Vagina (tissue), 2 donors: ENCODE measurements around the gene FIZ1. TPM values are rescaled to one million over a fixed set of nuclear protein-coding genes. Genes with fewer than 3 reads are reported as not detected.

Experiments used
- DNase-seq, 2 donors: peaks; one replicate each; pipeline ENCODE4 v3.0.0-alpha.2; 2017; ENCODE audit errors: extremely low spot score in 2 of 2
- H3K27ac ChIP-seq: fragments of 200-600 bp; sonication (generic); one replicate; pipeline ENCODE4 v1.5.1; 2019
- H3K27me3 ChIP-seq: fragments of 200-600 bp; sonication (generic); one replicate; pipeline ENCODE4 v1.5.1; 2019
- H3K36me3 ChIP-seq, 2 donors: fragments of 200-600 bp; sonication (generic); one replicate each; pipeline ENCODE4 v1.5.1; 2017 to 2019
- H3K4me1 ChIP-seq: fragments of 200-600 bp; sonication (generic); one replicate; pipeline ENCODE4 v1.5.1; 2019
- H3K4me3 ChIP-seq, 2 donors: fragments of 200-600 bp; sonication (generic); 1 replicate in 1 of 2; 2 replicates in 1 of 2; pipeline ENCODE4 v1.5.1; 2016 to 2019
- H3K9me3 ChIP-seq: fragments of 200-600 bp; sonication (generic); one replicate; pipeline ENCODE4 v1.5.1; 2019
- POLR2A ChIP-seq, 2 donors: fragments of 450-650 bp; IDR thresholded peaks; one replicate each; pipeline ENCODE4 v1.6.1; 2017; ENCODE audit warnings: antibody characterized with exemption in 2 of 2, mild to moderate bottlenecking in 2 of 2, moderate library complexity in 2 of 2
- POLR2AphosphoS5 ChIP-seq, 2 donors: sonication (generic); formaldehyde crosslinking; IDR thresholded peaks; one replicate each; pipeline ENCODE4 v1.9.0; 2017; ENCODE audit warnings: antibody characterized with exemption in 2 of 2, mild to moderate bottlenecking in 2 of 2, low read depth in 1 of 2; ENCODE audit not compliant: insufficient read depth in 1 of 2
- intact Hi-C: fragments of 100-400 bp; cut with DNase I; formaldehyde crosslinking; loops from one replicate; pipeline ENCODE4 v1.15.1; 2023
- total RNA-seq: library from RNA; depleted of rRNA; stranded (reverse); fragments of >200 nt; gene quantifications from one replicate; pipeline ENCODE4 v1.2.3, GENCODE V29; 2016
- TF ChIP-seq, protein P1 (sequence below), 3 experiments: fragments of 450-650 bp in 2 of 3; fragments of 200-600 bp in 1 of 3; sonication (generic) in 1 of 3; IDR thresholded peaks; one replicate each; pipeline ENCODE4 v1.5.1; 2017 to 2019; ENCODE audit warnings: antibody characterized with exemption in 3 of 3, mild to moderate bottlenecking in 2 of 3, moderate library complexity in 2 of 3

FIZ1 gene
- total RNA-seq, 1 donor from 2014 or later, result 5.4 TPM

GRCh38 chr19:55632463-55632834 is 33.1 kb upstream of the FIZ1 start:
- Histone ChIP-seq H3K27ac (peak overlapping the region; percentile 44), H3K4me1 (peaks cover 29% of the 10 kb centered on the region), H3K27me3 (no peaks in the 10 kb centered on the region), H3K9me3 (no peaks in the 10 kb centered on the region), H3K36me3 (no peaks in the 10 kb centered on the region), H3K4me3 (no peak overlapping the region)
- TF ChIP-seq, protein P1, sequence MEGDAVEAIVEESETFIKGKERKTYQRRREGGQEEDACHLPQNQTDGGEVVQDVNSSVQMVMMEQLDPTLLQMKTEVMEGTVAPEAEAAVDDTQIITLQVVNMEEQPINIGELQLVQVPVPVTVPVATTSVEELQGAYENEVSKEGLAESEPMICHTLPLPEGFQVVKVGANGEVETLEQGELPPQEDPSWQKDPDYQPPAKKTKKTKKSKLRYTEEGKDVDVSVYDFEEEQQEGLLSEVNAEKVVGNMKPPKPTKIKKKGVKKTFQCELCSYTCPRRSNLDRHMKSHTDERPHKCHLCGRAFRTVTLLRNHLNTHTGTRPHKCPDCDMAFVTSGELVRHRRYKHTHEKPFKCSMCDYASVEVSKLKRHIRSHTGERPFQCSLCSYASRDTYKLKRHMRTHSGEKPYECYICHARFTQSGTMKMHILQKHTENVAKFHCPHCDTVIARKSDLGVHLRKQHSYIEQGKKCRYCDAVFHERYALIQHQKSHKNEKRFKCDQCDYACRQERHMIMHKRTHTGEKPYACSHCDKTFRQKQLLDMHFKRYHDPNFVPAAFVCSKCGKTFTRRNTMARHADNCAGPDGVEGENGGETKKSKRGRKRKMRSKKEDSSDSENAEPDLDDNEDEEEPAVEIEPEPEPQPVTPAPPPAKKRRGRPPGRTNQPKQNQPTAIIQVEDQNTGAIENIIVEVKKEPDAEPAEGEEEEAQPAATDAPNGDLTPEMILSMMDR (IDR thresholded peaks at IDR 0.05), result peak; percentile 65 to 96 (median 94)
- no peak for TF ChIP-seq POLR2A (IDR thresholded peaks at IDR 0.05)
- TF ChIP-seq POLR2AphosphoS5 (IDR thresholded peaks at IDR 0.05; ENCODE audit: insufficient read depth in 1 of 2, low read depth in 1 of 2), result no peak
- intact Hi-C loops, result no loop called here
- DNase-seq, result no peak

- Histone ChIP-seq H3K4me1 (peaks cover 14% of the 10 kb centered on the region), H3K9me3 (no peaks in the 10 kb centered on the region), H3K27ac (no peak overlapping the region), H3K4me3 (no peak overlapping the region), H3K36me3 (no peaks in the 10 kb centered on the region), H3K27me3 (no peaks in the 10 kb centered on the region)
- no peak for TF ChIP-seq POLR2A (IDR thresholded peaks at IDR 0.05)
- TF ChIP-seq, protein P1 (IDR thresholded peaks at IDR 0.05), result no peak
- TF ChIP-seq POLR2AphosphoS5 (IDR thresholded peaks at IDR 0.05; ENCODE audit: insufficient read depth in 1 of 2, low read depth in 1 of 2), result no peak
- DNase-seq, result no peak
- intact Hi-C loops, result no loop called here
Measured at GRCh38 chr19:55626350-55626749, 27.0 kb upstream of the FIZ1 start.

- DNase-seq, result no peak
- H3K4me3 ChIP-seq, result peak overlapping the region; percentile 64 to 69
- peak overlapping the region; percentile 97 for H3K27ac ChIP-seq
- H3K4me1 ChIP-seq, result peaks cover 14% of the 10 kb centered on the region
- intact Hi-C loops, result no loop called here
- TF ChIP-seq, protein P1 (IDR thresholded peaks at IDR 0.05), result no peak
- no peaks in the 10 kb centered on the region for H3K9me3 ChIP-seq
- H3K36me3 ChIP-seq, result no peaks in the 10 kb centered on the region
- no peaks in the 10 kb centered on the region for H3K27me3 ChIP-seq
Measured at GRCh38 chr19:55625004-55625326, 25.6 kb upstream of the FIZ1 start.

DNA sequence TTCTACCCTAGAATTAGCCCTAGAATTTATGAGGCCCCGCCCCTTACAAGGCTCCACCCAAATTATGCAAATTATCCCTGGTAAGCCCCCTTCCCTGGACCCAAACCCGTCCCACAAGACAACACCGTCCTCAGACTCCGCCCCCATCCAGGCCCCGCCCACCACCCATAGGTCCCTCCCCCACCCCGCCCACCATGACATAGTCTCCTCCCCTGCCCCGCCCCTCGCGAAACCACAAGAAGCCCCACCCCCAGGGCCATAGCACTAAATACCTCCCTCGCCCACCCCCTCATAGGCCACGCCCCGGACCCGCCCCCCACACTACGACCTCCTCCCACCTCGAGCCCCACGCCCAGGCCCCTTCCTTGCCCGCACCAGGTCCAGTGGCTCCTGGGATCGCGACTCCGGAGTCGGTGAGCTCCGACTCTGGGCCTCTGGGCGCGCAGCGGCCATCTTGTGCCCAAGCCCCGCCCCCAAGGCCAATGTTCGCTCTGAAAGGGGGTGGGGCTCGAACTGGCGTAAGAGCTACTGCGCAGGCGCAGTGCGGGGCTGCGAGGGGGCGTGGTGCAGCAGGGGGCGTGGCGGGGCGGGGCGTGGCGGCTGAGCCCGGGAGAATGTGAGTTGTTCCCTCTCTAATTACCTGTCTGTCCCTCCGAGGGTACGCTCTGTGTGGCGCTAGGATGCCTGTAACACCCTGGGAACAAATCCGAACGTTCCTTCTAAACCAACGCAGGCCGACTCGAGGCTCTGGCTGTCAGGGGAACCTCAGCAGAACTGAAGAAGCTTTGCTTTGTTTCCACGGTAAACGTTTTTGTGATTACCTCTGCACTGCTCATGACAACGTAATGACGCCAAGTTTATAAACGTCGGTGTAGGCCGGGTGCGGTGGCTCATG is 25.0 kb upstream of the FIZ1 start, which contains the start of gene ZNF784:
Gene ZNF784 (minus strand): TSS at position 458 of the 895 bp plus-strand sequence. CDS start 5 bp downstream, at position 453.
- Histone ChIP-seq H3K9me3 (no peaks in the 10 kb centered on the region), H3K27me3 (no peaks in the 10 kb centered on the region), H3K4me3 (peak within 1 kb of the TSS; percentile 64 to 69), H3K27ac (peak within 1 kb of the TSS; percentile 97), H3K36me3 (no peaks in the 10 kb centered on the region), H3K4me1 (peaks cover 14% of the 10 kb centered on the region)
- TF ChIP-seq, protein P1 (IDR thresholded peaks at IDR 0.05), result no peak
- TF ChIP-seq POLR2AphosphoS5 (IDR thresholded peaks at IDR 0.05; ENCODE audit: insufficient read depth in 1 of 2, low read depth in 1 of 2), result peak; percentile 60 to 68
- TF ChIP-seq POLR2A (IDR thresholded peaks at IDR 0.05), result peak in 1 of 2 donors; percentile 8
- no peak for DNase-seq
- intact Hi-C loops, result no loop called here

GRCh38 chr19:55623561-55623960 is 24.2 kb upstream of the FIZ1 start:
- Histone ChIP-seq H3K4me3 (peak overlapping the region in 1 of 2 donors; percentile 69), H3K36me3 (no peaks in the 10 kb centered on the region), H3K4me1 (peaks cover 14% of the 10 kb centered on the region), H3K27ac (peak overlapping the region; percentile 97), H3K9me3 (no peaks in the 10 kb centered on the region), H3K27me3 (no peaks in the 10 kb centered on the region)
- no peak for DNase-seq
- no peak for TF ChIP-seq POLR2AphosphoS5 (IDR thresholded peaks at IDR 0.05; ENCODE audit: insufficient read depth in 1 of 2, low read depth in 1 of 2)
- TF ChIP-seq, protein P1 (IDR thresholded peaks at IDR 0.05), result no peak
- TF ChIP-seq POLR2A (IDR thresholded peaks at IDR 0.05), result no peak
- intact Hi-C loops, result no loop called here
